HPDE6-E6E7 (cell line): ENCODE measurements around the gene MNT.
"Not testable (repeated sequence)": the region's sequence is repeated elsewhere in the genome, so short reads cannot be mapped to it uniquely, and the experiment has no call there.

Source experiments
- DNase-seq: peaks from one replicate; pipeline ENCODE4 v3.0.0; 2011; ENCODE audit warnings: missing footprints; ENCODE audit errors: extremely low spot score

Gene MNT

GRCh38 chr17:2400877-2401425 lies at the start of gene MNT:
MNT (minus strand) TSS chr17:2401060; CDS start chr17:2400712, 348 bp downstream.
- no peak for DNase-seq

- no peak for DNase-seq
Observed at GRCh38 chr17:2450016-2450650, 49.3 kb upstream of the MNT start.

GRCh38 chr17:2449486-2449885 lies 48.6 kb upstream of the MNT start:
- DNase-seq: no peak

- DNase-seq: not testable (repeated sequence)
Observed at GRCh38 chr17:2447479-2447878, 46.6 kb upstream of the MNT start.

- DNase-seq: no peak
Observed at GRCh38 chr17:2445638-2446037, 44.8 kb upstream of the MNT start.

- DNase-seq: no peak
Observed at GRCh38 chr17:2444382-2444781, 43.5 kb upstream of the MNT start.

- DNase-seq: no peak
Observed at GRCh38 chr17:2442166-2442565, 41.3 kb upstream of the MNT start.

- DNase-seq: no peak
Observed at GRCh38 chr17:2440930-2441329, 40.1 kb upstream of the MNT start.

GRCh38 chr17:2439997-2440396 lies 39.1 kb upstream of the MNT start:
- DNase-seq: not testable (repeated sequence)

- DNase-seq: no peak
Observed at GRCh38 chr17:2438823-2439222, 38.0 kb upstream of the MNT start.

- no peak for DNase-seq
Observed at GRCh38 chr17:2436316-2436905, 35.6 kb upstream of the MNT start.

- no peak for DNase-seq
Observed at GRCh38 chr17:2435862-2436261, 35.0 kb upstream of the MNT start.

GRCh38 chr17:2435181-2435741 lies 34.4 kb upstream of the MNT start:
- DNase-seq: no peak

- DNase-seq: peak; percentile 44
Observed at GRCh38 chr17:2433696-2434095, 32.8 kb upstream of the MNT start.

- DNase-seq: no peak
Observed at GRCh38 chr17:2427910-2428309, 27.1 kb upstream of the MNT start.

GRCh38 chr17:2427215-2427614 lies 26.4 kb upstream of the MNT start:
- DNase-seq: no peak

- DNase-seq: peak; percentile 81
Observed at GRCh38 chr17:2423271-2423670, 22.4 kb upstream of the MNT start.

- DNase-seq: no peak
Observed at GRCh38 chr17:2421315-2422147, 20.7 kb upstream of the MNT start.

- no peak for DNase-seq
Observed at GRCh38 chr17:2420176-2420575, 19.3 kb upstream of the MNT start.

GRCh38 chr17:2419486-2419885 lies 18.6 kb upstream of the MNT start:
- DNase-seq: no peak

GRCh38 chr17:2418572-2418971 lies 17.7 kb upstream of the MNT start:
- no peak for DNase-seq

- no peak for DNase-seq
Observed at GRCh38 chr17:2416010-2416734, 15.3 kb upstream of the MNT start.
